A549 (cell line): Measurements from ENCODE around the gene MSRB3. TPM values are rescaled to one million over a fixed set of nuclear protein-coding genes. Genes with fewer than 3 reads are reported as not detected.
"Not testable (repeated sequence)": the region's sequence is repeated elsewhere in the genome, so short reads cannot be mapped to it uniquely, and the experiment has no call there.

ENCODE experiments used
- ATAC-seq, 2 experiments: fragments of 200-7000 bp in 1 of 2; fragments of >200 bp in 1 of 2; cut with Nextera tagmentation in 1 of 2; cut with Tn5 transposase in 1 of 2; 3 replicates each; pipeline versions ENCODE4 v1.8.0 to v1.9.1; 2018 to 2020; ENCODE audit warnings: mild to moderate bottlenecking in 1 of 2, moderate library complexity in 1 of 2
- CTCF ChIA-PET: fragments of 300-600 bp; sonication (Branson Sonifier 250); formaldehyde crosslinking; extraction: SDS; loops from one replicate; lab custom pipeline; 2021; ENCODE audit warnings: antibody characterized with exemption, inconsistent platforms; lab: Yijun Ruan, JAX
- POLR2A ChIA-PET: fragments of 350-600 bp; formaldehyde crosslinking; extraction: SDS; loops from one replicate; lab custom pipeline; 2021; ENCODE audit warnings: antibody characterized with exemption, inconsistent platforms; lab: Yijun Ruan, JAX
- DNase-seq, 2 experiments: peaks; one replicate each; pipeline versions ENCODE4 v3.0.0 to v3.0.0-alpha.2; 2011 to 2016; ENCODE audit warnings: low read depth in 1 of 2, low spot score in 1 of 2
- FAIRE-seq: peaks from 2 replicates; lab custom pipeline; 2011; peaks lifted over from hg19 to GRCh38; lab: Jason Lieb, UNC
- H3K27ac ChIP-seq, 2 experiments: fragments of >200 bp; sonication (Bioruptor Twin); formaldehyde crosslinking; 3 replicates each; pipeline ENCODE4 v1.5.1; 2016 to 2017
- H3K4me1 ChIP-seq: fragments of >200 bp; sonication (Bioruptor Twin); formaldehyde crosslinking; 3 replicates; pipeline ENCODE4 v1.6.1; 2016
- H3K4me2 ChIP-seq: fragments of >200 bp; sonication (Bioruptor Twin); formaldehyde crosslinking; 3 replicates; pipeline ENCODE4 v1.6.1; 2016
- H3K4me3 ChIP-seq: fragments of >200 bp; sonication (Bioruptor Twin); formaldehyde crosslinking; 3 replicates; pipeline ENCODE4 v1.5.1; 2016
- H3K9me3 ChIP-seq: fragments of >200 bp; sonication (Bioruptor Twin); formaldehyde crosslinking; 3 replicates; pipeline ENCODE4 v1.6.1; 2016
- BCL3 ChIP-seq: fragments of >200 bp; sonication (Bioruptor Twin); formaldehyde crosslinking; IDR thresholded peaks from 3 replicates; pipeline ENCODE4 v1.6.1; 2016
- CBX8 ChIP-seq: fragments of 200-600 bp; sonication (generic); IDR thresholded peaks from 2 replicates; pipeline ENCODE4 v1.6.1; 2016
- CHD4 ChIP-seq: fragments of 200-600 bp; sonication (generic); IDR thresholded peaks from 2 replicates; pipeline ENCODE4 v1.6.1; 2016; ENCODE audit warnings: antibody characterized with exemption, mild to moderate bottlenecking, borderline replicate concordance
- CTCF ChIP-seq: fragments of >200 bp; sonication (Bioruptor Twin); formaldehyde crosslinking; IDR thresholded peaks from 3 replicates; pipeline ENCODE4 v1.5.1; 2016
- E2F6 ChIP-seq: IDR thresholded peaks from 2 replicates; pipeline ENCODE4 v1.6.1; 2012; ENCODE audit warnings: low read depth, borderline replicate concordance
- ESRRA ChIP-seq: fragments of 150-350 bp; IDR thresholded peaks from 2 replicates; pipeline ENCODE4 v1.6.1; 2014; ENCODE audit warnings: mild to moderate bottlenecking, low read length, borderline replicate concordance
- FOXS1 ChIP-seq: fragments of 250-450 bp; sonication (Bioruptor Pico); IDR thresholded peaks from 2 replicates; pipeline ENCODE4 v1.5.0; 2020; ENCODE audit warnings: mild to moderate bottlenecking, moderate library complexity
- HES2 ChIP-seq: fragments of >200 bp; sonication (Bioruptor Twin); formaldehyde crosslinking; IDR thresholded peaks from 2 replicates; pipeline ENCODE4 v1.6.1; 2016
- HEYL ChIP-seq: fragments of 250-450 bp; sonication (Bioruptor Pico); IDR thresholded peaks from 2 replicates; pipeline ENCODE4 v1.8.0; 2021; ENCODE audit warnings: mild to moderate bottlenecking, moderate library complexity
- JUNB ChIP-seq: fragments of >200 bp; sonication (Bioruptor Twin); formaldehyde crosslinking; IDR thresholded peaks from 2 replicates; pipeline ENCODE4 v1.6.1; 2016
- NPAS2 ChIP-seq: fragments of 250-450 bp; sonication (Bioruptor Pico); IDR thresholded peaks from 2 replicates; pipeline ENCODE4 v1.8.0; 2022; ENCODE audit warnings: mild to moderate bottlenecking, moderate library complexity, borderline replicate concordance
- REST ChIP-seq: fragments of 200-600 bp; sonication (generic); IDR thresholded peaks from 2 replicates; pipeline ENCODE4 v1.6.1; 2016; ENCODE audit warnings: antibody characterized with exemption, mild to moderate bottlenecking, moderate library complexity
- SREBF2 ChIP-seq: fragments of 450-650 bp; IDR thresholded peaks from 2 replicates; pipeline ENCODE4 v1.6.1; 2014; ENCODE audit warnings: mild to moderate bottlenecking, moderate library complexity
- ZC3H11A ChIP-seq: fragments of 450-650 bp; IDR thresholded peaks from 2 replicates; pipeline ENCODE4 v1.6.1; 2014; ENCODE audit warnings: antibody characterized with exemption, mild to moderate bottlenecking
- ZFP36 ChIP-seq: fragments of 450-650 bp; IDR thresholded peaks from 2 replicates; pipeline ENCODE4 v1.6.1; 2014; ENCODE audit warnings: borderline replicate concordance; ENCODE audit not compliant: partially characterized antibody
- WGBS: methylation state at CpG from one replicate; pipeline ENCODE4 v1.1.6; 2017; ENCODE audit errors: missing lambda C conversion rate; 5-methylcytosine and 5-hydroxymethylcytosine counted together
- polyA plus RNA-seq, 4 experiments: library from polyadenylated mRNA; depleted of rRNA in 3 of 4; stranded (reverse); fragments of >200 nt; fragmentation: RNase III in 1 of 4; extraction: RNeasy Plus Mini Kit Qiagen cat#74134 plus additional on column Dnase treatment in 1 of 4; gene quantifications; 2 replicates in 3 of 4; 3 replicates in 1 of 4; pipeline ENCODE4 v1.2.3, GENCODE V29; 2011 to 2017

MSRB3 gene
- polyA plus RNA-seq, 2 of the 4 experiments (the other 2 are of a cell fraction) = 25.2 to 46.1 TPM

GRCh38 chr12:65454115-65454787 is 175.8 kb downstream of the MSRB3 start:
- no peak for FAIRE-seq
- Histone ChIP-seq H3K27ac (no peak overlapping the region), H3K4me1 (peaks cover 22% of the 10 kb centered on the region), H3K9me3 (no peaks in the 10 kb centered on the region), H3K4me2 (no peak overlapping the region), H3K4me3 (no peak overlapping the region)
- ChIA-PET POLR2A (no interaction called here), CTCF (interaction anchor here (1.2 kb wide), 1 partner anchor 23 kb away, joined by 3 read pairs; no protein-coding TSS in a partner anchor)
- WGBS = 96% methylated on average over 1 of the region's 1 CpG
- no peak for DNase-seq
- no peak for ATAC-seq
- no peak for TF ChIP-seq NPAS2 (CRISPR knock-in tag)
- no peak for TF ChIP-seq CHD4
- no peak for TF ChIP-seq SREBF2
- no peak for TF ChIP-seq FOXS1
- peak; percentile 56 for TF ChIP-seq ZC3H11A

GRCh38 chr12:65457341-65457740 is 178.9 kb downstream of the MSRB3 start:
- CTCF ChIA-PET = not testable (repeated sequence)

GRCh38 chr12:65458718-65459117 is 180.2 kb downstream of the MSRB3 start:
- Histone ChIP-seq H3K27ac (no peak overlapping the region), H3K4me1 (0 out of 3 replicates have a peak, but pooled peaks cover 2% of the 10 kb centered on the region), H3K9me3 (no peaks in the 10 kb centered on the region), H3K4me3 (no peak overlapping the region), H3K4me2 (no peak overlapping the region)
- POLR2A ChIA-PET = no interaction called here
- ATAC-seq (no peak), DNase-seq (no peak), FAIRE-seq (peak; percentile 13)
- TF ChIP-seq BCL3 = no peak
- no peak for TF ChIP-seq JUNB
- no peak for TF ChIP-seq CBX8
- TF ChIP-seq ZFP36 = no peak
- TF ChIP-seq SREBF2 = no peak
- no peak for TF ChIP-seq ESRRA
- no peak for TF ChIP-seq REST
- TF ChIP-seq HEYL = no peak
- no peak for TF ChIP-seq E2F6
- TF ChIP-seq NPAS2 (CRISPR knock-in tag) = no peak
- no peak for TF ChIP-seq CTCF
- no peak for TF ChIP-seq HES2
- CTCF ChIA-PET = no interaction called here
- WGBS = 97% methylated on average over 2 of the region's 2 CpGs

More at GRCh38 chr12:65457341-65457740, 178.9 kb downstream of the MSRB3 start:
- H3K9me3 ChIP-seq, H3K4me2 ChIP-seq, DNase-seq, H3K4me3 ChIP-seq, H3K27ac ChIP-seq, POLR2A ChIA-PET, ATAC-seq, FAIRE-seq: not testable (repeated sequence)
- peaks cover 13% of the 10 kb centered on the region; the same call in 1 of the 3 replicates for H3K4me1 ChIP-seq
